BLaER1 treated with 17β-estradiol and CSF1 and Interleukin-3, amounts not matched to agents 10 nM and 100 nM (cell line): Measurements from ENCODE around the gene AKIRIN2.
"Not testable (repeated sequence)": the region's sequence is repeated elsewhere in the genome, so short reads cannot be mapped to it uniquely, and the experiment has no call there.

Source experiments
- H3K27ac ChIP-seq, 11 experiments: shearing (Covaris generic); formaldehyde crosslinking; 2 replicates each; pipeline ENCODE4 v1.8.1; 2022
- H3K27me3 ChIP-seq, 11 experiments: shearing (Covaris generic); formaldehyde crosslinking; 2 replicates each; pipeline ENCODE4 v1.8.1; 2022
- H3K36me3 ChIP-seq, 11 experiments: shearing (Covaris generic); formaldehyde crosslinking; 2 replicates each; pipeline ENCODE4 v1.8.1; 2022
- H3K4me1 ChIP-seq, 10 experiments: shearing (Covaris generic); formaldehyde crosslinking; 2 replicates each; pipeline ENCODE4 v1.8.1; 2022
- H3K4me2 ChIP-seq, 11 experiments: shearing (Covaris generic); formaldehyde crosslinking; 2 replicates each; pipeline ENCODE4 v1.8.1; 2022
- H3K4me3 ChIP-seq, 10 experiments: shearing (Covaris generic); formaldehyde crosslinking; 2 replicates each; pipeline ENCODE4 v1.8.1; 2022
- H3K9ac ChIP-seq, 11 experiments: shearing (Covaris generic); formaldehyde crosslinking; 2 replicates each; pipeline ENCODE4 v1.8.1; 2022
- H3K9me3 ChIP-seq, 11 experiments: shearing (Covaris generic); formaldehyde crosslinking; replicated peaks in 1 of 11; 2 replicates each; pipeline ENCODE4 v1.8.1; 2022
- H4K20me1 ChIP-seq, 11 experiments: shearing (Covaris generic); formaldehyde crosslinking; 2 replicates each; pipeline ENCODE4 v1.8.1; 2022
- Cebpa-rat ChIP-seq, 11 experiments: shearing (Covaris generic); IDR thresholded peaks; 2 replicates each; pipeline ENCODE4 v1.8.1; 2022

Gene AKIRIN2

DNA sequence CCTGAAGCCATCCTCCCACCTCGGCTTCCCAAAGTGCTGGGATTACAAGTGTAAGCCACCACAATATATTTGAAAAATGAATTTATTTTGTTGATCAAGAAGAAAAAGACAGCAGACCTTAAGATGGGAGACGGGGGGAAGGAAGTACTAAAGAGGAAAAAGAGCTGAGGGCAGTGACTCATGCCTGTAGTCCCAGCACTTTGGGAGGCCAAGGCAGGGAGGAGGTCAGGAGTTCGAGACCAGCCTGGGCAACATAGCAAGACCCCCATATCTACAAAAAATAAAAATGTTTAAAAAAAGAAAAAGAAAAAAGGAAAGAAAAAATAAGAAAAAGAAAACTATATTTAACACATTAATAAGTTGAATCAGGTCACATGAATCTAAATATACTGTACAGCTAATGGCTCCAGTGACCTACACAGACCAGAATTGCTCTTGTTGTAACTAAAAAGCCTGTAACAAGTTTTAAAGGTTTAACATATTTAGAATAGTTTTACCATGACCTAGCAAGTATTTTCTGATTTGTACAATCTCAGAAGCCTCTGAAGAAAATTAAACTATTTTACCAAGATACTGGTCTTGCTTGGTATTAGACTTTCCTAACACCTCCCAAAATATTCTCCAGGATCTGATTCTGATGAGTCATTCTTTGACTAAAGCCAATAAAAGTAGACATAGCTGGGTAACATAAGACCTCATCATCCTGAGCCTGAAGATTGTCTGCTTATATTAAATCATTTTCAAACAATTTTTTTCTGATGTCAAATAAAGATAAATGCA, 4.3 kb upstream of the AKIRIN2 start:
- no peak overlapping the region for H3K27ac ChIP-seq
- H3K9me3 ChIP-seq = no peaks in the 10 kb centered on the region
- no peak overlapping the region for H3K4me3 ChIP-seq
- H3K36me3 ChIP-seq = no peaks in the 10 kb centered on the region
- H3K27me3 ChIP-seq = no peaks in the 10 kb centered on the region
- H3K9ac ChIP-seq = no peak overlapping the region
- peaks cover 0 to 3% (median 0%) of the 10 kb centered on the region in 11 experiments; a peak in 4 of 22 replicates for H4K20me1 ChIP-seq
- TF ChIP-seq Cebpa-rat (IDR thresholded peaks at IDR 0.05) = no peak
- peaks cover 0 to 33% (median 7%) of the 10 kb centered on the region in 10 experiments; a peak in 13 of 20 replicates for H3K4me1 ChIP-seq
- peak overlapping the region in 2 of 11 experiments; percentile 10 to 39; a peak in 1 of 22 replicates for H3K4me2 ChIP-seq

DNA sequence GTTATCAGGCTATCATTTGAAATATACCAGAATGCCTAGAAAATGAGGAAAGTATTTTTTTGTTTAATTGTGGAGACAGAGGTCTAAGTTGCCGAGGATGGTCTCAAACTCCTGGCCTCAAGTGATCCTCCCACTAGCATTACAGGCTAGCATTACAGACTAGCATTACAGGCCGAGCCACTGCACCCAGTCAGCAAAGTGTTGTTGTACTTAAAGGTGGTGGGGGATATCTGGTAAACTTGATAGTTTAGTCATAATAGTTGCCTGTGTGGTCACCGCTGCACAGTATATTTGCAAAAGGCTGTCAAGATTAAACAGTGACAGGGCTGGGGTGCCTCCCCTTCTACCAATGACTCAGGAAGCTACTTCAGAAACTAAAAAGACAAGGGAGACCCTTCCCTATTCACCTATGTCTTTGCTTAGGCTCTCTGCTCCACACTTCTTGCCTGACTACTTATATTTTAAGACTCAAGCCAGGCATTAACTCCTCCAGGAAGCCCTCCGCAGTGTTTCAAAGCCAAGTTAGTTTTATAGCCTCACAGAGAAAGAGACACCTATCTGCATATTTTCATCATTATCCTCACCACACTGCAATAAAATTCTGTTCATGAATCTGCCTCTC, 3.1 kb upstream of the AKIRIN2 start:
- Histone ChIP-seq H3K27me3 (no peaks in the 10 kb centered on the region), H3K36me3 (no peaks in the 10 kb centered on the region; a peak in 2 of 22 replicates), H3K9ac (no peak overlapping the region), H3K4me2 (no peak overlapping the region), H3K4me1 (peaks cover 0 to 33% (median 7%) of the 10 kb centered on the region in 10 experiments; a peak in 13 of 20 replicates), H4K20me1 (peaks cover 0 to 15% (median 5%) of the 10 kb centered on the region in 11 experiments; a peak in 12 of 22 replicates), H3K9me3 (no peaks in the 10 kb centered on the region), H3K27ac (no peak overlapping the region), H3K4me3 (no peak overlapping the region)
- TF ChIP-seq Cebpa-rat (IDR thresholded peaks at IDR 0.05) = no peak

DNA sequence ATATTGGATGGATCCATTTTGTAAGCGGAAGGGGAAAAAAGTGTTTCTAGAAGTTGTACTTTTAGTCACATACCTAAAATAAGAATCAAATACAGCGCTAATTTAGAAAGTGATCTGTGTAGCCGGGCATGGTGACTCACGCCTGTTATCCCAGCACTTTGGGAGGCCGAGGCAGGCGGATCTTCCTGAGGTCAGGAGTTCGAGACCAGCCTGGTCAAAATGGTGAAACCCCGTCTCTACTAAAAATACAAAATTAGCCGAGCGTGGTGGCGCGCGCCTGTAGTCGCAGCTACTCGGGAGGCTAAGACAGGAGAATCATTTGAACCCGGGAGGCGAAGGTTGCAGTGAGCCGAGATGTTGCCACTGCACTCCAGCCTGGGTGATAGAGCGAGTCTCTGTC, 1.0 kb upstream of the AKIRIN2 start:
- Histone ChIP-seq H4K20me1 (peaks cover 4 to 36% (median 25%) of the 10 kb centered on the region in 11 experiments; a peak in 19 of 22 replicates), H3K9ac (peak overlapping the region; percentile 71 to 99 (median 96); a peak in 18 of 22 replicates), H3K27ac (peak overlapping the region in 10 of 11 experiments; percentile 75 to 99 (median 96); a peak in 18 of 22 replicates), H3K4me1 (peaks cover 6 to 33% (median 11%) of the 10 kb centered on the region in 10 experiments; a peak in 18 of 20 replicates), H3K4me2 (peak overlapping the region; percentile 57 to 79 (median 65)), H3K4me3 (peak overlapping the region; percentile 66 to 94 (median 84); a peak in 17 of 20 replicates)
- not testable (repeated sequence) for H3K36me3 ChIP-seq, H3K27me3 ChIP-seq, H3K9me3 ChIP-seq

DNA sequence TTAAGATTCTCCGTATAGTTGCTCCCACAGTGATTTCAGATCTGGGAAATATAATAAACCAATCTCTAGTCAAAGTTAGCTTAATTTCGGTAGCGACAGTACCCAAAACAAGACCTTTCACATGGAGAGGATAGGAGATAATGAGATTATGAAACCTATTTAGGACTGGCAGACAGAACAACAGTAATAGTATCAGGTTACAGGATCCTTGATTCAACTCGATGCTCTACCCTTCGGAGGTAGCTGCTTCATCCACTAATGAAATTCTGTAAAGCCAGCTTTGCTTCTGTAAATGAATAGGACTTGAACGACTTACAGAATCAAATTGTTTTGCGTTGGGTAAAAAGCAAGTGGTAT, 534 bp upstream of the AKIRIN2 start:
- Histone ChIP-seq H3K4me2 (peak overlapping the region; percentile 57 to 79 (median 65)), H3K9ac (peak overlapping the region; percentile 71 to 99 (median 96)), H3K4me3 (peak overlapping the region; percentile 66 to 94 (median 84)), H3K36me3 (peaks cover 0 to 7% (median 0%) of the 10 kb centered on the region in 11 experiments; a peak in 5 of 22 replicates), H3K4me1 (peaks cover 10 to 33% (median 15%) of the 10 kb centered on the region in 10 experiments; a peak in 18 of 20 replicates), H3K9me3 (no peaks in the 10 kb centered on the region), H3K27ac (peak overlapping the region; percentile 44 to 99 (median 95)), H4K20me1 (peaks cover 8 to 41% (median 30%) of the 10 kb centered on the region in 11 experiments; a peak in 19 of 22 replicates), H3K27me3 (no peaks in the 10 kb centered on the region)
- no peak for TF ChIP-seq Cebpa-rat (IDR thresholded peaks at IDR 0.05)

DNA sequence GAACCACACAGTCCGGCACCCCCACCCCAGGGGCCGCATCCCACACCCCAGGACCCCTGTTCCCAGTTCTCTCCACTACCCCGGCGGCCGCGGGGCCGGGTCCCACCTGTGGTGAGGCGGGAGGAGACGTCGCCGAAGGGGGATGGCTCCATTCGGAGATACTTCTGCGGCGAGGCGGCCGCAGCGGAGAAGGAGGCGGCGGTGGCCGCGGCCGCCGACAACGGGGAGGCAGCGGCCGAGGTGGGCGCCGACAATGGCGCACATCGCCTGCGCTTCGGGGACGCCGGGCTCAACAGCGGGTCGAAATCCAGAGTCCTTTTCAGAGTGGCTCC, 723 bp downstream of the AKIRIN2 start:
- TF ChIP-seq Cebpa-rat (IDR thresholded peaks at IDR 0.05) = no peak
- Histone ChIP-seq H3K9ac (peak overlapping the region; percentile 94 to 99 (median 97)), H3K27ac (peak overlapping the region; percentile 91 to 99 (median 97)), H4K20me1 (peaks cover 21 to 54% (median 43%) of the 10 kb centered on the region in 11 experiments; a peak in 21 of 22 replicates), H3K27me3 (no peaks in the 10 kb centered on the region), H3K4me3 (peak overlapping the region; percentile 81 to 94 (median 86)), H3K9me3 (no peaks in the 10 kb centered on the region), H3K36me3 (peaks cover 0 to 19% (median under 1%) of the 10 kb centered on the region in 11 experiments; a peak in 8 of 22 replicates), H3K4me1 (peaks cover 10 to 35% (median 20%) of the 10 kb centered on the region in 10 experiments; a peak in 18 of 20 replicates), H3K4me2 (peak overlapping the region in 6 of 11 experiments; percentile 66 to 87 (median 76); a peak in 7 of 22 replicates)

DNA sequence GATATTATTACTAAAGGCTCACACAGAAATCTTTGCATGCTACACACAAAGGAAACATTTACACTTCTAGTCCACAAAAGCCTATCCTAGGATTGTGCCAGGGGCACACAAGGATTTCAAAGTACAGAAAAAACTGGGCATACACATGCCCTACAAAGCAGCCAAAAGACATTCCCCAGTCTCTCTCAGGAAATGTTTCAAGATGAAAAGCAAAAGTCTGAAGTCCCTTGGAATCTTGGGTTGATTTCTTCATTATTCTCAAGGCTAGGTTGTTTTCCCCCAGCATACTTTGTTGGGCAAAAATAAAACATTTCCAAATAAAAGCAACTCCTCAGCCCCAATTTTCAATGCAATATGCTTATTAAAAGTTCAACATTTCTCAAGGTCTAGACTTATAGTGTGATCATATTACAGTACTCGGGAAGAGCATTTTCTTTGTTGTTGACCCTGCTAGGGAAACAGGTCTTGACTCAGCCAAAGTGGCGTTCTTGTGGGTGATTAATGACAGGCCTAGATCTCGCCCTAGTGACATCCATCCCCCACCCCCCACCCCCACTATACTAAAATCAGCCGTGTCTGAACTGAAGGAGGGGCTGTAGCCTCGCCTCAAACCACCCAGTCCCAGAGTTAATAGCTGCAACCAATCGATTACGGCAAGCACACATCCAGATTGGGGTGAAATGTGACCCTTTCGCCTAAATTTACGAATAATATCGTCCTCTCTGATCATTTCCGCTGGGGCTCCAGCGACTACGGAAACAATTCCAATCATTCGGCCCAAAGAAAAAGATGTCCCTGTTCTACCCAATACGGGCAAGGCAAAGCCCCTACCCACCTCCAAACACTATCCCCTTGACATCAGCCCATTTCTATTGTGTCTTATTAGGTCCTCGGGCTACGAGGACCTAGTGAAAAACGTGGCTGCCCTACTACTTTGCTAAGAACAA, 1.4 kb downstream of the AKIRIN2 start:
- peak overlapping the region; percentile 91 to 99 (median 97) for H3K27ac ChIP-seq
- H3K4me2 ChIP-seq = peak overlapping the region; percentile 10 to 87 (median 76); a peak in 19 of 22 replicates
- peaks cover 0 to 23% (median 6%) of the 10 kb centered on the region in 11 experiments; a peak in 8 of 22 replicates for H3K36me3 ChIP-seq
- no peak for TF ChIP-seq Cebpa-rat (IDR thresholded peaks at IDR 0.05)
- no peaks in the 10 kb centered on the region for H3K9me3 ChIP-seq
- no peaks in the 10 kb centered on the region for H3K27me3 ChIP-seq
- H3K9ac ChIP-seq = peak overlapping the region; percentile 94 to 99 (median 97)
- peaks cover 10 to 36% (median 21%) of the 10 kb centered on the region in 10 experiments; a peak in 18 of 20 replicates for H3K4me1 ChIP-seq
- peak overlapping the region; percentile 81 to 94 (median 86) for H3K4me3 ChIP-seq
- H4K20me1 ChIP-seq = peaks cover 27 to 60% (median 49%) of the 10 kb centered on the region in 11 experiments; a peak in 21 of 22 replicates

DNA sequence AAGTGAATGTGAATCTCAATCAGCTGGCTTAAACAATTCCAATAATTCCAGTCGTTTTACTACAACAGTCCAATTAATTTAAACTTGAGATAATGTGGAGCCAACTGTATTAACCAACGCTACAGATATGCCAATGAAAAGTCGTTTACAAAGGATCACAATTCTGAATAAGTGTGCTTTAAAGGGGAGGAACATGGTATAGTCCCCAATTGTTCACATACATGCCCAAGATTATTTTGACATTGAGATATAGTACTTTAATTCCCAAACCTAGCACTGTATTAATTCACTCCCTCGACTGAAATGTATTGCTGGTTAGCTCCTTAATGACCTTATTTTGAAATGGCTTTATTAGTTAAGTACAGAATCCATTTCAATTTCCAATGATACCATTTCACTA, 2.5 kb downstream of the AKIRIN2 start:
- Histone ChIP-seq H4K20me1 (peaks cover 32 to 67% (median 58%) of the 10 kb centered on the region in 11 experiments; a peak in 21 of 22 replicates), H3K4me1 (peaks cover 10 to 37% (median 23%) of the 10 kb centered on the region in 10 experiments; a peak in 18 of 20 replicates), H3K27ac (peak overlapping the region in 9 of 11 experiments; percentile 93 to 99 (median 97); a peak in 17 of 22 replicates), H3K9me3 (no peaks in the 10 kb centered on the region), H3K4me2 (peak overlapping the region; percentile 57 to 87 (median 76); a peak in 18 of 22 replicates), H3K9ac (peak overlapping the region; percentile 94 to 99 (median 97)), H3K36me3 (peaks cover 0 to 23% (median 6%) of the 10 kb centered on the region in 11 experiments; a peak in 8 of 22 replicates), H3K4me3 (peak overlapping the region; percentile 81 to 94 (median 86)), H3K27me3 (no peaks in the 10 kb centered on the region)
- TF ChIP-seq Cebpa-rat (IDR thresholded peaks at IDR 0.05) = no peak

DNA sequence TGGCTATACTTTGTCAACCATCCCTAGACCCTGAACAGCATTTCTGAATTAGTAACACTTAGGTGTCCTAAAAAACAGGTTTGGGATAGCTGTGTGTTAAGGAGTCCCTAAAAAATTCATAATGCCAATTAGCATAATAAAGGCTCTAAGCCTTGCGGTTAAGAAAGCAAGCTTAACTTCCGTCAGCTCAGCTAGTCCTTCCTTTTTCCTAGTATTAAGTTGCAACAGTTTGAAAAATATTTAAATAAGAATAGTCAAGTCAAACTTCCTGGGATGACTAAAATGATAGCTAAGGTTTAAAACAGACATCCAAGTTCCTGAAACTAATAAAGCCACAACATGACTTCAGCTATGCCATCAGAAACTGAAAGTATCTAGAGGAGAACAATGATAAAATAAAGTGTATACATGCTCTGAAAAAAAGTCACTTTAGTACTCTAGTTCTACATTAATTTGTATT, 3.5 kb downstream of the AKIRIN2 start:
- peaks cover 33 to 77% (median 67%) of the 10 kb centered on the region in 11 experiments for H4K20me1 ChIP-seq
- TF ChIP-seq Cebpa-rat (IDR thresholded peaks at IDR 0.05) = no peak
- H3K9me3 ChIP-seq = no peaks in the 10 kb centered on the region
- peaks cover 0 to 23% (median 6%) of the 10 kb centered on the region in 11 experiments; a peak in 8 of 22 replicates for H3K36me3 ChIP-seq
- H3K4me2 ChIP-seq = peak overlapping the region; percentile 65 to 87 (median 78); a peak in 21 of 22 replicates
- no peaks in the 10 kb centered on the region for H3K27me3 ChIP-seq
- H3K4me3 ChIP-seq = peak overlapping the region; percentile 81 to 94 (median 86)
- H3K27ac ChIP-seq = peak overlapping the region in 9 of 11 experiments; percentile 93 to 99 (median 97); a peak in 18 of 22 replicates
- H3K9ac ChIP-seq = peak overlapping the region; percentile 94 to 99 (median 97); a peak in 19 of 22 replicates
- H3K4me1 ChIP-seq = peaks cover 10 to 43% (median 32%) of the 10 kb centered on the region in 10 experiments; a peak in 18 of 20 replicates
